SK-N-SH (cell line): ENCODE data around the gene PACSIN2.

ENCODE experiments used
- CHD2 ChIP-seq: fragments of 150-350 bp; IDR thresholded peaks from 2 replicates; pipeline ENCODE4 v1.6.1; 2018; ENCODE audit warnings: low read length; ENCODE audit not compliant: partially characterized antibody
- ELF1 ChIP-seq: IDR thresholded peaks from 2 replicates; pipeline ENCODE4 v1.4.0; 2012
- GATA2 ChIP-seq: sonication (generic); formaldehyde crosslinking; IDR thresholded peaks from 2 replicates; pipeline ENCODE4 v1.5.0; 2020; ENCODE audit warnings: mild to moderate bottlenecking, missing genetic modification reagents
- JUND ChIP-seq: IDR thresholded peaks from 2 replicates; pipeline ENCODE4 v1.4.0; 2012
- POLR2AphosphoS5 ChIP-seq: IDR thresholded peaks from 2 replicates; pipeline ENCODE4 v1.6.1; 2012; ENCODE audit warnings: low read depth, low read length
- RCOR1 ChIP-seq: fragments of 150-350 bp; IDR thresholded peaks from 2 replicates; pipeline ENCODE4 v1.6.1; 2017; ENCODE audit warnings: antibody characterized with exemption, low read length
- RFX5 ChIP-seq: IDR thresholded peaks from 2 replicates; pipeline ENCODE4 v1.6.1; 2012; ENCODE audit warnings: mild to moderate bottlenecking, improper control_type of control experiment, low read length
- TCF12 ChIP-seq: IDR thresholded peaks from 2 replicates; pipeline ENCODE4 v1.4.0; 2012
- YY1 ChIP-seq: IDR thresholded peaks from 2 replicates; pipeline ENCODE4 v1.4.0; 2012; ENCODE audit warnings: low read depth, mild to moderate bottlenecking
- TF ChIP-seq, protein P1 (sequence below): IDR thresholded peaks from 2 replicates; pipeline ENCODE4 v1.6.1; 2012; ENCODE audit warnings: mild to moderate bottlenecking, low read depth, low read length, moderate library complexity
- TF ChIP-seq, protein P2 (sequence below): fragments of 200-600 bp; sonication (generic); IDR thresholded peaks from 2 replicates; pipeline ENCODE4 v1.6.1; 2017; ENCODE audit warnings: antibody characterized with exemption, mild to moderate bottlenecking, moderate library complexity
- TF ChIP-seq, protein P3 (sequence below): IDR thresholded peaks from 2 replicates; pipeline ENCODE4 v1.4.0; 2012; ENCODE audit warnings: low read depth

DNA sequence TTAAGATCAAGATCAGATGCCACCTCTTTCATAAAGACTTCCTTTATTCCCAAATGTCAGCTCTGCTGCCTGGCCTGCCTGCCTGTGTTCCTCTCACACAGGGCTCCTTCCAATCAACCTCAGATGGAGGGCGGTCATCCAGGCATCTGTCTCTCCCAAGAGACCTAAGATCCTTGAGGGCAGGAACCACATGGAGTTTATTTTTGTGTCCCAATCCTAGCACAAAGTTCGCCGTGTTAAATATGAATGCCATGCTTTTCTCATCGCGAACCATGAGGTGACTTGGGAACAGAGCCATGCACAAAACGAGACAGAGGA lies 85.2 kb downstream of the PACSIN2 start:
- TF ChIP-seq GATA2 (CRISPR knock-in tag) = no peak
- TF ChIP-seq, protein P1, sequence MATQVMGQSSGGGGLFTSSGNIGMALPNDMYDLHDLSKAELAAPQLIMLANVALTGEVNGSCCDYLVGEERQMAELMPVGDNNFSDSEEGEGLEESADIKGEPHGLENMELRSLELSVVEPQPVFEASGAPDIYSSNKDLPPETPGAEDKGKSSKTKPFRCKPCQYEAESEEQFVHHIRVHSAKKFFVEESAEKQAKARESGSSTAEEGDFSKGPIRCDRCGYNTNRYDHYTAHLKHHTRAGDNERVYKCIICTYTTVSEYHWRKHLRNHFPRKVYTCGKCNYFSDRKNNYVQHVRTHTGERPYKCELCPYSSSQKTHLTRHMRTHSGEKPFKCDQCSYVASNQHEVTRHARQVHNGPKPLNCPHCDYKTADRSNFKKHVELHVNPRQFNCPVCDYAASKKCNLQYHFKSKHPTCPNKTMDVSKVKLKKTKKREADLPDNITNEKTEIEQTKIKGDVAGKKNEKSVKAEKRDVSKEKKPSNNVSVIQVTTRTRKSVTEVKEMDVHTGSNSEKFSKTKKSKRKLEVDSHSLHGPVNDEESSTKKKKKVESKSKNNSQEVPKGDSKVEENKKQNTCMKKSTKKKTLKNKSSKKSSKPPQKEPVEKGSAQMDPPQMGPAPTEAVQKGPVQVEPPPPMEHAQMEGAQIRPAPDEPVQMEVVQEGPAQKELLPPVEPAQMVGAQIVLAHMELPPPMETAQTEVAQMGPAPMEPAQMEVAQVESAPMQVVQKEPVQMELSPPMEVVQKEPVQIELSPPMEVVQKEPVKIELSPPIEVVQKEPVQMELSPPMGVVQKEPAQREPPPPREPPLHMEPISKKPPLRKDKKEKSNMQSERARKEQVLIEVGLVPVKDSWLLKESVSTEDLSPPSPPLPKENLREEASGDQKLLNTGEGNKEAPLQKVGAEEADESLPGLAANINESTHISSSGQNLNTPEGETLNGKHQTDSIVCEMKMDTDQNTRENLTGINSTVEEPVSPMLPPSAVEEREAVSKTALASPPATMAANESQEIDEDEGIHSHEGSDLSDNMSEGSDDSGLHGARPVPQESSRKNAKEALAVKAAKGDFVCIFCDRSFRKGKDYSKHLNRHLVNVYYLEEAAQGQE = no peak
- TF ChIP-seq, protein P2, sequence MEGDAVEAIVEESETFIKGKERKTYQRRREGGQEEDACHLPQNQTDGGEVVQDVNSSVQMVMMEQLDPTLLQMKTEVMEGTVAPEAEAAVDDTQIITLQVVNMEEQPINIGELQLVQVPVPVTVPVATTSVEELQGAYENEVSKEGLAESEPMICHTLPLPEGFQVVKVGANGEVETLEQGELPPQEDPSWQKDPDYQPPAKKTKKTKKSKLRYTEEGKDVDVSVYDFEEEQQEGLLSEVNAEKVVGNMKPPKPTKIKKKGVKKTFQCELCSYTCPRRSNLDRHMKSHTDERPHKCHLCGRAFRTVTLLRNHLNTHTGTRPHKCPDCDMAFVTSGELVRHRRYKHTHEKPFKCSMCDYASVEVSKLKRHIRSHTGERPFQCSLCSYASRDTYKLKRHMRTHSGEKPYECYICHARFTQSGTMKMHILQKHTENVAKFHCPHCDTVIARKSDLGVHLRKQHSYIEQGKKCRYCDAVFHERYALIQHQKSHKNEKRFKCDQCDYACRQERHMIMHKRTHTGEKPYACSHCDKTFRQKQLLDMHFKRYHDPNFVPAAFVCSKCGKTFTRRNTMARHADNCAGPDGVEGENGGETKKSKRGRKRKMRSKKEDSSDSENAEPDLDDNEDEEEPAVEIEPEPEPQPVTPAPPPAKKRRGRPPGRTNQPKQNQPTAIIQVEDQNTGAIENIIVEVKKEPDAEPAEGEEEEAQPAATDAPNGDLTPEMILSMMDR = no peak
- no peak for TF ChIP-seq POLR2AphosphoS5
- TF ChIP-seq, protein P3, sequence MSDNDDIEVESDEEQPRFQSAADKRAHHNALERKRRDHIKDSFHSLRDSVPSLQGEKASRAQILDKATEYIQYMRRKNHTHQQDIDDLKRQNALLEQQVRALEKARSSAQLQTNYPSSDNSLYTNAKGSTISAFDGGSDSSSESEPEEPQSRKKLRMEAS = no peak
- TF ChIP-seq YY1 = no peak
- no peak for TF ChIP-seq JUND
- no peak for TF ChIP-seq ELF1
- no peak for TF ChIP-seq RCOR1
- no peak for TF ChIP-seq TCF12
- no peak for TF ChIP-seq RFX5
- no peak for TF ChIP-seq CHD2
